Activated naive CD8-positive, alpha-beta T cell treated with anti-CD3 and anti-CD28 coated beads, Interleukin-2, amount 10 ng/mL, durations not matched to agents 7 days and 5 days (primary cell): ENCODE measurements around the gene LAPTM4A. TPM values are rescaled to one million over a fixed set of nuclear protein-coding genes. Genes with fewer than 3 reads are reported as not detected.

Source experiments
- ATAC-seq: fragments of 150-1000 bp; cut with Tn5 transposase; one replicate; pipeline ENCODE4 v1.10.0; 2021; ENCODE audit warnings: low read depth, moderate library complexity
- POLR2A ChIA-PET: fragments of 350-600 bp; sonication (Branson Sonifier 250); formaldehyde crosslinking; loops from one replicate; lab custom pipeline; 2021; ENCODE audit warnings: antibody characterized with exemption; lab: Charles Lee
- DNase-seq: peaks from one replicate; pipeline ENCODE4 v3.0.0; 2021
- H3K27ac Mint-ChIP-seq: one replicate; pipeline ENCODE4 v1.8.0; 2022; ENCODE audit warnings: mild to moderate bottlenecking, mixed read lengths
- H3K27me3 Mint-ChIP-seq: one replicate; pipeline ENCODE4 v1.8.0; 2022; ENCODE audit warnings: mild to moderate bottlenecking, moderate library complexity, mixed read lengths
- H3K36me3 Mint-ChIP-seq: one replicate; pipeline ENCODE4 v1.8.0; 2021; ENCODE audit warnings: mild to moderate bottlenecking, mixed read lengths
- H3K4me1 Mint-ChIP-seq: one replicate; pipeline ENCODE4 v1.8.0; 2021; ENCODE audit warnings: mixed read lengths
- H3K4me3 Mint-ChIP-seq: one replicate; pipeline ENCODE4 v1.8.0; 2022; ENCODE audit warnings: mild to moderate bottlenecking, moderate library complexity, mixed read lengths
- H3K9me3 Mint-ChIP-seq: one replicate; pipeline ENCODE4 v1.8.0; 2021; ENCODE audit warnings: mixed read lengths
- total RNA-seq, 2 experiments: library from RNA; stranded (reverse); gene quantifications; one replicate each; pipeline ENCODE4 v1.2.3, GENCODE V29; 2021

Gene LAPTM4A
- 10 to 100 TPM; 27.2 to 31.8 TPM for total RNA-seq

DNA sequence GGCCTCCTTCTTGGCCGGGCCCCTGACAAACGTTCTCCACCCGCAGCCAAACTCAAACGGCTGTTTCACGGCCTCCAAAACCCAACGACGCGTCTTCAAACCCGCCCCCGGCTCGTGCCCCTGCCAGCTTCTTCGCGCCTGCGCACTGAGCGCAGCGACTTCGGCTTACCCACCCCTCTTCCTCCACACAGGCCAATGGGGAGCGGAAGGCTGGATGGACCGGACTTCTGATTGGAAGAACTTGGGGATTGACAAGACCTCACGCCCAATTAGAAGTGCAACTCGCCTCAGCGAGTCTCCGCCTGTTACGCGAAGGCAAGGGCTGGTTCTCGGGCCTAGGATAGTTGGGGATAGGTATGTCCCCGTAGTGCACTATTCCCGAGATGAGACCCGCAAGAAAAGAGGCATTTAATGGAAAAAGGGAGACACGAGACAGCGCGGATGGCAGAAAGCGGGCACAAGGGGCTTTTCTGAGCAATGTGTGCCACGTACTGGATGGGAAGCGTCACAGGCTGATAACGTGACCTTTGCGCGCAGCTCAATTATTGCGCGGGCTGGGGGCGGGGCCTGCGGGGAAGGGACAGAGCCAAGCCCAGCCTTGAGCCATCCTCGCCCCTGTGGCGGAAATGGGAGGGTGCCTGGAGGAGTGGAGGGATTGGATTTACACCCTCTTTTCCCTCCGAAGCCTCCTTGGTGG is at the start of gene LAPTM4A:
Gene LAPTM4A, minus strand, starts transcription at position 97 of the 697 bp plus-strand sequence. CDS start 108 bp downstream, outside the sequence.
- H3K4me3 Mint-ChIP-seq: no peak within 1 kb of the TSS
- POLR2A ChIA-PET: interaction anchor here (0.8 to 2.4 kb wide), 9 partner anchors 10 to 1492 kb away, joined by 3 to 11 read pairs (median 4); partner anchors contain the start of genes RDH14, TTC32 and WDR35
- H3K27ac Mint-ChIP-seq: no peak within 1 kb of the TSS
- H3K36me3 Mint-ChIP-seq: no peaks in the 10 kb centered on the region
- peak; percentile 97 for ATAC-seq
- DNase-seq: peak; percentile 95
- peaks cover 14% of the 10 kb centered on the region for H3K27me3 Mint-ChIP-seq
- peaks cover 21% of the 10 kb centered on the region for H3K4me1 Mint-ChIP-seq
- H3K9me3 Mint-ChIP-seq: no peaks in the 10 kb centered on the region

DNA sequence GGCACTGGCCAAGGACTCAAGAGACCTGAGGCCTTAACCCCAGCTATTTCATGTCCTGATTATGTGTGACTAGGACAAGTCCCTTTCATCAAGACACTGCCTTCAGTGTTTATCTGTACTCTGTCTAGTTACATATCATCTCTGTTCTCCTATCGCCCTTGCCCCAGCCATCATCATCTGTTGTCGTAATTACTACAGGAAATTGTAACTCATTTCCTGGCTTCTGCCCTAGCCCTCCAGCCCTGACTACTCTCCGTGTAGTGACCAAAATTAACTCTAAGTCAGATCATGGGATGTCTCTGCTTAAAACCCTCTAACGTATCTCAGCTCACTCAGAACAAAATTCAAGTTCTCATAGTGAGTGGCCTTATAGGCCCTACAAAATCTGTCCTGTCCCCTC is 49.3 kb upstream of the LAPTM4A start:
- peaks cover 4% of the 10 kb centered on the region for H3K4me1 Mint-ChIP-seq
- DNase-seq: no peak
- no peak for ATAC-seq
- peaks cover 18% of the 10 kb centered on the region for H3K27me3 Mint-ChIP-seq
- POLR2A ChIA-PET: no interaction called here
- H3K36me3 Mint-ChIP-seq: no peaks in the 10 kb centered on the region
- no peak overlapping the region for H3K27ac Mint-ChIP-seq
- no peak overlapping the region for H3K4me3 Mint-ChIP-seq
- peaks cover 7% of the 10 kb centered on the region for H3K9me3 Mint-ChIP-seq

DNA sequence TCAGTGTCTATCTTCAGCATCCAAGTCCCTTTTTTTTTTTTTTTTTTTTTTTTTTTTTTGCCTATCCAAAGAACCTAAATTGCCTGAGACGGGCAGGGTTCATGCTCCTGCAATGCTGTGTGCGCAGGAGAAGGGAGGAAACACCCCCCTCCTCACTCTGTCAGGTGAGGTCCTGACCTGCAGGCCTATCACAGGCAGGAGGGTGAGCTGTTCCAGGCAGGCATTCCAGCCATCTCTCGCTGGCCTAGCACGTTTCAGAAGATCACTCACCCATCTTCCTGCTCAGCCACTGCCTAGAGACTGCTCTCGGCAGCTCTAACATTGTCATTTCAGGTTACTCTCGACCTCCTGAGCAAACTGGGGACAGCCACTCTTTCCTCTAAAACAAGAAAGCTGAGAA is 48.4 kb upstream of the LAPTM4A start:
- no peak for DNase-seq
- Mint-ChIP-seq H3K9me3 (peaks cover 7% of the 10 kb centered on the region), H3K36me3 (no peaks in the 10 kb centered on the region), H3K4me1 (peaks cover under 1% of the 10 kb centered on the region), H3K27me3 (peaks cover 19% of the 10 kb centered on the region), H3K27ac (no peak overlapping the region), H3K4me3 (no peak overlapping the region)
- POLR2A ChIA-PET: no interaction called here
- no peak for ATAC-seq

DNA sequence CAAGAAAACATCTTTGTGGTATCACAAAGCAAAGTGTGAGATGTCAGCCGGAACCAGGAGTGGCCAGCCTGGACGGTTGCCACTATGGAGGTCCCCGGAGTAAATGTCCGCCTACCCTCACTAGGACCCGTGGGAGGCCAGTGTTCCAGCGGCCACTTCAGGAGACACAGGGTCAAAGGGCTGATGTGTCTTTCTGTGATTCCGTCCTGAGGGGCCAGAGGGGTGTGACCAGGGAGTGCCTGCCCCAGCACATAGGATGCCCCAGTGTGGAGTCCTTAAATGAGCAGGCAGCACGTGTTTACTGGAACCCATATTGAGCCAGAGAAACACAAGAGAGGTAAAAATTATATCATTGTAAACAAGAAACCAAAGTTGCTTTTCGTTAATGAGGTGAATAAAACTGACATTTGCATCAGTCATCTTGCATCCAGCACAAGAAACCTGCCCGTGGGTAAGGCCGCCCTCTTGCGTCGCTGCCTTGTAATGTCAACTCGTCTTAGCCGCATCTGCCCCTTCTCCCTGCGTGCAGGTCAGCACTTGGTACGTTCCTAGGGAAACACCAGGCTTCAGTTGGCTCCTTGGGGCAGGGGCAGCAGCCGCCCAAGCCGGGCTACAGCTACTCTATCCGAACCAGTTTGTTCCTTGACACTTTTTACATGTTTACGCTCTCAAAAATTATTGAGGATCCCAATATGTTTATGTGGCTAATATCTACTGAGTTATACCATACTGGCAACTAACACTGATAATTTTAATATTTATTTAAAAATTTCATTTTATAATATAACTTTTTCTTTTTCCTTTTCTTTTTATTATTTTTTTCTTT is 46.7 kb upstream of the LAPTM4A start:
- DNase-seq (peak; percentile 83), ATAC-seq (peak; percentile 84)
- Mint-ChIP-seq H3K36me3 (no peaks in the 10 kb centered on the region), H3K4me3 (no peak overlapping the region), H3K27ac (no peak overlapping the region), H3K27me3 (peaks cover 21% of the 10 kb centered on the region), H3K9me3 (peaks cover 7% of the 10 kb centered on the region), H3K4me1 (no peaks in the 10 kb centered on the region)
- POLR2A ChIA-PET: no interaction called here

DNA sequence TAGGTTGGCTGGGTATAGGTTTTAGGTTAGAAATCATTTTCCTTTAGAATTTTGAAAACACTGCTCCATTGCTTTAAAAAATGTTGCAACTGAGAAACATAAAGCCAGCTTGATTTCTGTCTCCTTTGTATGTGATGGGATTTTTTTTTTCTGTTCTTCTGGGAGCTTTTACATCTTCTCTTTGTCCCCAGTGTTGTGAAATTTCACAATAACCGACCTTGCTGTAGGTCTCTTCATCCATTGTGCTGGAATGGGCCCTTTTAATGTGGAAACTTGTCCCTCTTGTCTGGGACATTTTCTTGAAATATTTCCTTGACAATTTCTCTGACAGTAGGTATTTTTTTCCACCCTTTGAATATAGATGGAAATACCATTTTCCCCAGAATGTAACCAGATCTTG is 44.0 kb upstream of the LAPTM4A start:
- ATAC-seq (no peak), DNase-seq (no peak)
- no peaks in the 10 kb centered on the region for H3K4me1 Mint-ChIP-seq
- H3K4me3 Mint-ChIP-seq: no peak overlapping the region
- no peaks in the 10 kb centered on the region for H3K9me3 Mint-ChIP-seq
- H3K27ac Mint-ChIP-seq: no peak overlapping the region
- H3K36me3 Mint-ChIP-seq: no peaks in the 10 kb centered on the region
- H3K27me3 Mint-ChIP-seq: peaks cover 11% of the 10 kb centered on the region
- POLR2A ChIA-PET: no interaction called here

DNA sequence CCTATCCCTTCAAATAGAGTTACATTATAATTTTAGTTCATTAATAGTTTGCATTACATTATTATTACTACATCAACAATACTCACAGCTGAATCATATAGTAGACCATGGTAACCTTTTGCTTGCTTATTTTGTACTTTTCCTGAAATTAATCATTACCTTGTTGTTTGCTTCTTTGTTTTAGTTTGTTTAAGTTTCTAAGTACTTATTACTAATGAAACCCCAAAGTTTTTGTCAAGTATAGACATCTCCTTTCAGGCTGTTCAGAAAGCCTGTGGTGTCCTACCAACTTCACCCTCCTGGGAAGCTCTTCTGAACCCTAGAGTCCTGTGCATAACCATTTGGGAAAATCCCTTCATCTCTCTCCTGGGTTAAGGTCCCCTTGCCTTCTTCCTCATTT is 43.5 kb upstream of the LAPTM4A start:
- no peak overlapping the region for H3K27ac Mint-ChIP-seq
- no peak for DNase-seq
- H3K4me1 Mint-ChIP-seq: no peaks in the 10 kb centered on the region
- no peak for ATAC-seq
- no peak overlapping the region for H3K4me3 Mint-ChIP-seq
- POLR2A ChIA-PET: no interaction called here
- peaks cover 12% of the 10 kb centered on the region for H3K27me3 Mint-ChIP-seq
- H3K9me3 Mint-ChIP-seq: no peaks in the 10 kb centered on the region
- no peaks in the 10 kb centered on the region for H3K36me3 Mint-ChIP-seq

DNA sequence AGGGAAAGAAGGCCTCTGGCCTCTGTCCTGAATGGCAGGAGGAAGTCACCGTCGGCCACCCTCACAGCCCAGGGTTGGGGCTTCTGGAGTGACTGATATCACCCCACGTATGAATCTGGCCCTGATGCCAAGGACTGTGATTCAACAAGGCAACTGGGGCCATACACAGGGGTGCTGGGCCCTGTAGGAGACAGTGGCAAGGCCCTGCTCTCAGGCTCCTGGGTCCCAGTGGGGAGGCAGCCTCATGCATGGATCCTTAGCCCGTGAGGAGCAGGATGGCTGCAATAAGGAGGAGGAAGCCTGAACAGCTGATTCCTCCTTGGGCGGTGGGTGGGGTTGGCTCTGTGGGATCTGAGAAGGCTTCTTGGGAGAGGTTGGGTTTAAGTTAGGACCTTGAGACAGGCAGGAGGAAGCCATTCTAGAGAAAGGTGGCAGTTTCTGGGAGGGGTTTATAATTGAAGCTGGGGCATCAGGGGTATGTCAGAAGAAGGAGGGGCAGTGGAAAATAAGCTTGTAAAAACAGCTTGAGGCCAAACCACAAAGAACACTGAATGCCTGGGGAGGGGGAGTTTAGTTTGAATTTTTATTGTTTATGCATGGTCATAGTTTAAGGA is 42.8 kb upstream of the LAPTM4A start:
- POLR2A ChIA-PET: no interaction called here
- ATAC-seq: no peak
- Mint-ChIP-seq H3K27ac (no peak overlapping the region), H3K27me3 (peaks cover 14% of the 10 kb centered on the region), H3K4me1 (no peaks in the 10 kb centered on the region), H3K4me3 (no peak overlapping the region), H3K36me3 (no peaks in the 10 kb centered on the region), H3K9me3 (no peaks in the 10 kb centered on the region)
- DNase-seq: no peak

DNA sequence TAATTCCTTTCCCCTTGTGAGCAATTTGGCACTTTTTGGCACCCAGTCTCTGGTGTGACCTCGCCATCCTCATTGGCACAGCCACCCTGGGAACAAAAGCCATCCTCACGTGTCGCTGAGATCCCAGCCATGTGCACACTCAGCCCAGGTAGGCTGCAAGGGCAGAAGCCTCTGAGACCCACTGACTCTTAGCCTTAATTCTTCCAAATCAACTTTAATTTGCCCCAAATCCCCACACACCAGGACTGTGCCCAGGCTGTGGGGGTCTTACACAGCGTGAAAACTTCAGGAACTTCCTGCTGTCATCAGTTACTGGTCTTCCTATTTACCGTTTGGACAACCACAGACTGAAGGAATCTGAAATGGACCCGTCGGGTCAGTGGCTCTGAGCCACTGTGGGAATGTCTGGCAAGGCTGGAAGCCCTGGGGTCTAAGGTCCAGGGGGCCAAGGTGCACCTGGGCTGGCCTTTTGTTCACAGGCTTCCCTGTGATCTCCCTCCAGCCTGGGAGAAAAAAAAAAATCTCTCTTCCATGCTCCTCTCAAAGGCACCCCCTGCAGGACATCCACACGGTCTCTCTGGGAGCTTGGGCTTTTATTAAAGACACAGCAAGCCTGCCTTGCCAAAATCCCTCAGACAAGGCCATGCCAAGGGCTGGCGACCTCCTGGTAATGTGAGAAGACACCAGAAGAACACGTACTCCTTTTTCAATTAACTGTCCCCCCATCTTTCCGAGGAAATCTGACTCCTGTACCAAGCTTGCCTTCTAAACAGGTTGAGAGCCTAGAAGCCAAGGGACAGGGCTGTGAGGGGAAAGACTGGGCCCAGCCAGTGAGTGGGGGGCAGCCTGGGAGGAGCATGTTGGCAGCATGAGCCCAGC is 42.1 kb upstream of the LAPTM4A start:
- DNase-seq (no peak), ATAC-seq (no peak)
- H3K4me3 Mint-ChIP-seq: no peak overlapping the region
- peaks cover 2% of the 10 kb centered on the region for H3K4me1 Mint-ChIP-seq
- H3K27ac Mint-ChIP-seq: no peak overlapping the region
- POLR2A ChIA-PET: no interaction called here
- H3K9me3 Mint-ChIP-seq: no peaks in the 10 kb centered on the region
- peaks cover 16% of the 10 kb centered on the region for H3K27me3 Mint-ChIP-seq
- no peaks in the 10 kb centered on the region for H3K36me3 Mint-ChIP-seq

DNA sequence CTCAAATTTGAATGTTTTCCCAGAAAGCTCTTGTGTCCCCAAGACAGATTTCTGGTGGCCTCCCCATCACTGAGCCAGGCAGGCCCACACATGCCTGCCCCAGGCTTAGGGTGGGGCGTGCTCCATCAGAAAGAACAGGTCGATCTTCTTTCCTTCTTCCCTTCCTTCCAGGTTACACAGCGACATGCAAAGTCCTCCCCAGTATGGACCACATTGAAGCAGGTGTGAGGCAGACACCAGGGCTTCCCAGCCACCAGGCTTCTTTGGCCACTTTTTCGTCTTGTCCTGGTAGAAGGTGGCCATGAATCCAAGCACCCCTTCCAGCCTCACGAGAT is 41.4 kb upstream of the LAPTM4A start:
- H3K27ac Mint-ChIP-seq: no peak overlapping the region
- no peak for ATAC-seq
- H3K4me3 Mint-ChIP-seq: no peak overlapping the region

DNA sequence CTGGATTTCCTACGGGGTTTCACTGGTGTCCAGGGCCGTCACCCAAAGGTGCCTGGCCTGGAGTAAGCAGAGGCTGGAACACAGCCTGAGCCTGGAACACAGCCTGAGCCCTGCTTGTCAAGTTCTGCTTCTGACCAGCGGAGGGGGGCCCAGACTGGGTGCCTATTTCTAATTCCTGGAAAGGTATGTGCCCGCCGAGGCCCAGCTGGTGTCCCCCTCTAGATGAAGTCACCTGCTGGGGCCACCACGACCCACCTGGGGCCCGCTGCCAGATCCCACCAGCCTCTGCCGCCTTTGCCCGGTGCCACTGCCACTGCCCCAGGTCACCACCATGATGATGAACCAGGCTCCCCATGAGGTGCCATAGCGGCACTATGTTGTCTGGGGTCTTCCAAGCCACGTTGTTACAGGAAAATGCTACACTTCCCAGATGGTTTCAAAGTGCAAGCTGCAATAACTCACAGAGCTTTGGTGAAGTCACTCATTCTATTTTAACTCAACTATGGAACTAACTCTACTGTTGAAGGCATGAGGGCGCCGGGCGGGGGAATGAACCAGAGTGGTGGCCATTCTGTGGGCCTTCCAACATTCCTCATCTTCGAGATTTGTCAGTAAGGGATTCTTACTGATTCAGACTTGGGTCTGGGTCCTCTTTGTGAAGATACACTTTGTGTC is 40.9 kb upstream of the LAPTM4A start:
- peaks cover 18% of the 10 kb centered on the region for H3K27me3 Mint-ChIP-seq
- no peaks in the 10 kb centered on the region for H3K9me3 Mint-ChIP-seq
- POLR2A ChIA-PET: no interaction called here
- H3K4me1 Mint-ChIP-seq: peaks cover 2% of the 10 kb centered on the region
- H3K4me3 Mint-ChIP-seq: no peak overlapping the region
- DNase-seq: no peak
- H3K36me3 Mint-ChIP-seq: no peaks in the 10 kb centered on the region
- no peak for ATAC-seq
- H3K27ac Mint-ChIP-seq: no peak overlapping the region

More for the DNA sequence above, 41.4 kb upstream of the LAPTM4A start:
- Mint-ChIP-seq H3K36me3 (no peaks in the 10 kb centered on the region), H3K27me3 (peaks cover 18% of the 10 kb centered on the region), H3K9me3 (no peaks in the 10 kb centered on the region), H3K4me1 (peaks cover 2% of the 10 kb centered on the region)
- POLR2A ChIA-PET: no interaction called here
- DNase-seq: no peak

DNA sequence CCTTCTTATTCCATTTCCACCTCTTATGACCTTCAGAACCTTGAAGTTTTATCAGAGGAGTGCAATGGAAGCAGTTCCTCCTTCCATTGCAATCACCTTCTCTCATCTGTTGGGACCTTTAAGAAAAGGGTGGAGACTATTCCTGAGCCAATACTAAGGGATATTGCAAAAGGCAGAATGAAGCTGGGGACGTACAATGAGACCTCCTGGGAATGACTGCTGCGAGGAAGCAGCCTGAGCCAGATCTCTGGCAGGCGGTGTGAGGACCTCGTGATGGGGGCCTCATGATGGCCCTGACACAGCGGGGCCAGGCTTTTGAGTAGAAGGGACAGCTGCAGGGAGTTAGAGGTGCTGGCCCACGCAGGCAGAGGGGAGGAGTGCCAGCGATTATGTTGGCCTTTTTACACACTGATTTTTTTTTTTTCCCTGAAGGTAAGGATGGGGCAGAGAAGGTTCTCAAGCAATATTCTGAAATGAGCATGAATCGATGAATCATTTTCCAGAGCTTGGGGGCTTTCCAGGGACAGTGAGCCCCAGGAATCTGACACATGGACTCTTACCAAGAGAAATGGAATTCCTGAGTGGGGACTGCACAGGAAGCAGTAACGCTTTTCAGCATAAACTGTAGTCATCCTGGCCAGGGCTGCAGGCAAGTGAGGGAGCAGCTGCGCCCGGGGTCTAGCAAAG is 40.0 kb upstream of the LAPTM4A start:
- H3K4me1 Mint-ChIP-seq: peaks cover 2% of the 10 kb centered on the region
- ATAC-seq (no peak), DNase-seq (no peak)
- no peak overlapping the region for H3K4me3 Mint-ChIP-seq
- POLR2A ChIA-PET: no interaction called here
- H3K27ac Mint-ChIP-seq: no peak overlapping the region
- no peaks in the 10 kb centered on the region for H3K36me3 Mint-ChIP-seq
- H3K27me3 Mint-ChIP-seq: peaks cover 18% of the 10 kb centered on the region
- no peaks in the 10 kb centered on the region for H3K9me3 Mint-ChIP-seq

DNA sequence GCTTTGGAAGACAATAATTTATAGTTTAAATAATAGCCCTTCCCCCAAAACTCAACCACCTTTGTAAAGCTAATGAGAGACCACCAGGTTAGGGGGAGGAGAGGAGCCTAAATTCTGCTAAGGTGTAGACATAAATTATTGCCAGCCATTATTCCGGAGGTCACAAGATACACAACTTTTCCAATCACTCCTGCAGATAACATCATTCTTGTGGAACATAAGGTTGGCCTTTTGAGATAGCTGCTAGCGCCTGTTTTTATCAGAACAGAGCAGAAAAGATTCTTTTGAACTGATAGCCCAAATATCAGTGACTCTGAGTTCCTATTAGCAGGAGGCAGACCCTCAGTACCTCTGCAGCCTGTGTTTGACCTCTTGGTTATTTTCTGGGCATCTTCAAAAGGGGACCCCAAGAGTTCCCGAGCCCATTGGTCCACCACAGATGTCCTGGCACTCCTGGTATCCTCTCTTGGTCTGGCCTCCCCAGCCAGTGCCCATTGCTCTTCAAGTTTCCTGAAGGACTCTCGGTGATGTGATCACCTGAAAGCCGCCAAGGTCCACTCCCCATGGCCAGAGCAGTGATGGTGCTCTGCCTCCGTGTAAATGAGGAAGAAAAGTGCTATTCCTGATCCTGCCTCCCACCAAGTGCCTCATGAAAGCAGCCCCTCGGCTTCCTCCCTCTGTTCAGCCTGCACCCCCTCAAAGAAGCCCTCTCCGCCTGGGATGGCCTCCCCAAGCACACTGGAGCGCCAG is 38.5 kb upstream of the LAPTM4A start:
- H3K27ac Mint-ChIP-seq: no peak overlapping the region
- H3K4me3 Mint-ChIP-seq: no peak overlapping the region
- ATAC-seq: no peak
- H3K9me3 Mint-ChIP-seq: no peaks in the 10 kb centered on the region
- H3K27me3 Mint-ChIP-seq: peaks cover 16% of the 10 kb centered on the region
- H3K36me3 Mint-ChIP-seq: no peaks in the 10 kb centered on the region
- peaks cover 2% of the 10 kb centered on the region for H3K4me1 Mint-ChIP-seq
- POLR2A ChIA-PET: no interaction called here
- DNase-seq: no peak
